GM21367 (cell line): ENCODE measurements around the gene CEP72.
"Not testable (repeated sequence)": the region's sequence is repeated elsewhere in the genome, so short reads cannot be mapped to it uniquely, and the experiment has no call there.

Experiments
- ATAC-seq: cut with Tn5 transposase; IDR thresholded peaks from one replicate; pipeline ENCODE4 v1.9.1; 2021; ENCODE audit not compliant: unreplicated experiment

CEP72 gene

GRCh38 chr5:611731-612486 lies at the start of gene CEP72:
CEP72 (plus strand) TSS chr5:612340; CDS start chr5:612362, 22 bp downstream.
- ATAC-seq = peak; percentile 68

- no peak for ATAC-seq
These were observed 46.2 kb upstream of the CEP72 start for GRCh38 chr5:565782-566440.

GRCh38 chr5:566636-567309 lies 45.4 kb upstream of the CEP72 start:
- ATAC-seq = no peak

GRCh38 chr5:567664-568060 lies 44.5 kb upstream of the CEP72 start:
- no peak for ATAC-seq

GRCh38 chr5:568061-568781 lies 43.9 kb upstream of the CEP72 start:
- ATAC-seq = no peak

GRCh38 chr5:568809-569208 lies 43.3 kb upstream of the CEP72 start:
- no peak for ATAC-seq

- no peak for ATAC-seq
These were observed 42.7 kb upstream of the CEP72 start for GRCh38 chr5:569358-569867.

- ATAC-seq = no peak
These were observed 42.2 kb upstream of the CEP72 start for GRCh38 chr5:569868-570361.

GRCh38 chr5:570446-570845 lies 41.7 kb upstream of the CEP72 start:
- ATAC-seq = no peak

- ATAC-seq = no peak
These were observed 41.3 kb upstream of the CEP72 start for GRCh38 chr5:570886-571285.

GRCh38 chr5:571791-572190 lies 40.3 kb upstream of the CEP72 start:
- ATAC-seq = no peak

- ATAC-seq = no peak
These were observed 39.6 kb upstream of the CEP72 start for GRCh38 chr5:572398-573019.

GRCh38 chr5:573206-573605 lies 38.9 kb upstream of the CEP72 start:
- no peak for ATAC-seq

GRCh38 chr5:573976-574375 lies 38.2 kb upstream of the CEP72 start:
- no peak for ATAC-seq

GRCh38 chr5:574906-575305 lies 37.2 kb upstream of the CEP72 start:
- ATAC-seq = no peak

- ATAC-seq = no peak
These were observed 36.5 kb upstream of the CEP72 start for GRCh38 chr5:575636-576035.

GRCh38 chr5:577214-577613 lies 34.9 kb upstream of the CEP72 start:
- not testable (repeated sequence) for ATAC-seq

GRCh38 chr5:577800-578199 lies 34.3 kb upstream of the CEP72 start:
- no peak for ATAC-seq

- ATAC-seq = no peak
These were observed 32.9 kb upstream of the CEP72 start for GRCh38 chr5:579211-579610.

- no peak for ATAC-seq
These were observed 32.3 kb upstream of the CEP72 start for GRCh38 chr5:579746-580366.
